ENCODE data around the gene PLXNC1. TPM values are rescaled to one million over a fixed set of nuclear protein-coding genes. Genes with fewer than 3 reads are reported as not detected.

PLXNC1 gene
- 10 to 100 TPM in 1 of 3 donors, 1 to 10 TPM in 2; 5.2 to 13.2 (median 6.2) TPM for total RNA-seq
- long read RNA-seq, donor 1, partial matches to known transcripts, result 0 of 1 reads
- long read RNA-seq, donor 1, other reads (novel, unspliced or antisense), result 1 of 1 reads
- long read RNA-seq, donor 2, result 0 reads

- no peaks in the 10 kb centered on the region for H3K36me3 ChIP-seq (ENCODE audit: low read depth)
- peak within 1 kb of the TSS; percentile 28 for H3K4me3 ChIP-seq
- no peaks in the 10 kb centered on the region for H3K9me3 ChIP-seq
- ATAC-seq, result peak; percentile 56
- TF ChIP-seq, protein P1, sequence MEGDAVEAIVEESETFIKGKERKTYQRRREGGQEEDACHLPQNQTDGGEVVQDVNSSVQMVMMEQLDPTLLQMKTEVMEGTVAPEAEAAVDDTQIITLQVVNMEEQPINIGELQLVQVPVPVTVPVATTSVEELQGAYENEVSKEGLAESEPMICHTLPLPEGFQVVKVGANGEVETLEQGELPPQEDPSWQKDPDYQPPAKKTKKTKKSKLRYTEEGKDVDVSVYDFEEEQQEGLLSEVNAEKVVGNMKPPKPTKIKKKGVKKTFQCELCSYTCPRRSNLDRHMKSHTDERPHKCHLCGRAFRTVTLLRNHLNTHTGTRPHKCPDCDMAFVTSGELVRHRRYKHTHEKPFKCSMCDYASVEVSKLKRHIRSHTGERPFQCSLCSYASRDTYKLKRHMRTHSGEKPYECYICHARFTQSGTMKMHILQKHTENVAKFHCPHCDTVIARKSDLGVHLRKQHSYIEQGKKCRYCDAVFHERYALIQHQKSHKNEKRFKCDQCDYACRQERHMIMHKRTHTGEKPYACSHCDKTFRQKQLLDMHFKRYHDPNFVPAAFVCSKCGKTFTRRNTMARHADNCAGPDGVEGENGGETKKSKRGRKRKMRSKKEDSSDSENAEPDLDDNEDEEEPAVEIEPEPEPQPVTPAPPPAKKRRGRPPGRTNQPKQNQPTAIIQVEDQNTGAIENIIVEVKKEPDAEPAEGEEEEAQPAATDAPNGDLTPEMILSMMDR (IDR thresholded peaks at IDR 0.05), result no peak
- peaks cover 41% of the 10 kb centered on the region for H3K4me1 ChIP-seq (ENCODE audit: low read depth)
- intact Hi-C loops (cut with DNase I, micrococcal nuclease), result no loop called here
- DNase-seq, result peak; percentile 58 to 85 (median 78)
Measured at GRCh38 chr12:94147991-94148738, at the start of gene PLXNC1. Gene PLXNC1 (plus strand): TSS chr12:94148577. CDS start chr12:94148972, 395 bp downstream.

DNA sequence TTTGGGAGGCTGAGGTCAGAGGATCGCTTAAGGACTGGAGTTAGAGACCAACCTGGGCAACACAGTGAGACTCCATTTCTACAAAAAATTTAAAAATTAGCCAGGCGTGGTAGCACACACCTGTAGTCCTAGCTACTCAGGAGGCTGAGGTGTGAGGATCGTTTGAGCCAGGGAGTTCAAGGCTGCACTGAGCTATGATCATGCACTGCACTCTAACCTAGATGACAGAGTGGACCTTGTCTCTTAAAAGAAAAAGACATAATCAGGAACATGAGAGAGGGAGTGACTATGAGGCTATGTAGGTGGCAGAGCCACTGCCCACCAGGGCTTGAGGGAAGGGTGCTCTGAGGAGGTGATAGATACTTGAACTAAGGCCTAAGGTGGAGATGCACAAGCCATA lies 49.2 kb upstream of the PLXNC1 start:
- DNase-seq, result no peak
- intact Hi-C loops (cut with DNase I, micrococcal nuclease), result loop anchor here in 1 of 2 donors (10.0 kb wide), 1 partner anchor 334 kb away; no protein-coding TSS in a partner anchor
- Histone ChIP-seq H3K4me1 (ENCODE audit: low read depth) (no peaks in the 10 kb centered on the region), H3K36me3 (ENCODE audit: low read depth) (no peaks in the 10 kb centered on the region), H3K9me3 (no peaks in the 10 kb centered on the region), H3K4me3 (no peak overlapping the region)
- TF ChIP-seq, protein P1 (IDR thresholded peaks at IDR 0.05), result no peak
- ATAC-seq, result no peak

GRCh38 chr12:94099632-94100031 lies 48.7 kb upstream of the PLXNC1 start:
- Histone ChIP-seq H3K4me3 (no peak overlapping the region), H3K36me3 (ENCODE audit: low read depth) (no peaks in the 10 kb centered on the region), H3K9me3 (no peaks in the 10 kb centered on the region), H3K4me1 (ENCODE audit: low read depth) (no peaks in the 10 kb centered on the region)
- TF ChIP-seq, protein P1 (IDR thresholded peaks at IDR 0.05), result no peak
- intact Hi-C loops (cut with DNase I, micrococcal nuclease), result loop anchor here (5.0 to 10.0 kb wide), 6 partner anchors 332 to 597 kb away; partner anchors contain the start of gene SOCS2 (in 1 of the 2)
- DNase-seq, result no peak
- no peak for ATAC-seq

DNA sequence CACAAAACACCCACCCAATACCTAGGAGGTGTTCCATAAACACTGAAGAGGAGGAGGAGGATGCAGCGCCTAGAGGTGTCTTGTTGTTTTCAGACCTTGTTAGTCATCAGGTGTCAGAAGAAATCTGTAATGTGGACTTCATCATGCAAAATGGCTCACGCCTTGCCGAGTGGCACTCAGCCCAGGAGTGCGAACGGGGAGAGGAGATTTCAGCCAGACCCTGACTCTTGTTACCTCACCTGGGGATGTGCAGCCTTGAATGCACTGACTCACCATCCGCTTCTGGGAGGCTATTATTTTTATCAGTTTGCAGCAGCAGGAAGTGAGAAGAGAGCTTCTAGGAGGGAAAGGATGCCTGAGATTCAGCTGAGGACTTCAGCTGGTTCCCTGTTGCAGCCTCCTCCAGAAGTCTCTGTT lies 48.2 kb upstream of the PLXNC1 start:
- DNase-seq, result no peak
- Histone ChIP-seq H3K36me3 (ENCODE audit: low read depth) (no peaks in the 10 kb centered on the region), H3K4me3 (no peak overlapping the region), H3K4me1 (ENCODE audit: low read depth) (no peaks in the 10 kb centered on the region), H3K9me3 (no peaks in the 10 kb centered on the region)
- TF ChIP-seq, protein P1 (IDR thresholded peaks at IDR 0.05), result no peak
- intact Hi-C loops (cut with DNase I, micrococcal nuclease), result loop anchor here (5.0 to 10.0 kb wide), 5 partner anchors 333 to 598 kb away; partner anchors contain the start of gene SOCS2 (in 1 of the 2)
- no peak for ATAC-seq

- H3K36me3 ChIP-seq (ENCODE audit: low read depth), result no peaks in the 10 kb centered on the region
- H3K4me1 ChIP-seq (ENCODE audit: low read depth), result no peaks in the 10 kb centered on the region
- ATAC-seq (peak; percentile 93), DNase-seq (peak; percentile 80 to 86 (median 83))
- H3K4me3 ChIP-seq, result no peak overlapping the region
- TF ChIP-seq, protein P1 (IDR thresholded peaks at IDR 0.05), result peak; percentile 90
- no peaks in the 10 kb centered on the region for H3K9me3 ChIP-seq
- intact Hi-C loops (cut with DNase I, micrococcal nuclease), result loop anchor here (5.0 to 10.0 kb wide), 5 partner anchors 334 to 599 kb away; partner anchors contain the start of gene SOCS2 (in 1 of the 2)
Measured at GRCh38 chr12:94100990-94101737, 47.2 kb upstream of the PLXNC1 start.
